Transverse colon (tissue), 4 donors: Measurements from ENCODE around the gene DLG2.

Experiments used
- EP300 ChIP-seq: sonication (generic); formaldehyde crosslinking; IDR thresholded peaks from one replicate; pipeline ENCODE4 v1.6.1; 2017; ENCODE audit warnings: antibody characterized with exemption, low read depth
- POLR2A ChIP-seq: fragments of 450-650 bp; IDR thresholded peaks from one replicate; pipeline ENCODE4 v1.6.1; 2016; ENCODE audit warnings: antibody characterized with exemption, mild to moderate bottlenecking, moderate library complexity
- POLR2AphosphoS5 ChIP-seq, 3 donors: sonication (generic); formaldehyde crosslinking; IDR thresholded peaks; one replicate each; pipeline ENCODE4 v1.6.1; 2016; ENCODE audit warnings: antibody characterized with exemption in 3 of 3
- TF ChIP-seq, protein P1 (sequence below), 5 experiments: fragments of 200-600 bp in 3 of 5; fragments of 450-650 bp in 2 of 5; sonication (generic) in 3 of 5; IDR thresholded peaks; 1 replicate in 2 of 5; 2 replicates in 3 of 5; pipeline ENCODE4 v1.5.1; 2016 to 2017; ENCODE audit warnings: antibody characterized with exemption in 5 of 5, inconsistent platforms in 3 of 5, mild to moderate bottlenecking in 2 of 5, moderate library complexity in 1 of 5

GRCh38 chr11:83941050-83941449, 1686.1 kb downstream of the DLG2 start:
- TF ChIP-seq POLR2AphosphoS5 (IDR thresholded peaks at IDR 0.05) (no peak), EP300 (no peak), POLR2A (no peak)
- TF ChIP-seq, protein P1, sequence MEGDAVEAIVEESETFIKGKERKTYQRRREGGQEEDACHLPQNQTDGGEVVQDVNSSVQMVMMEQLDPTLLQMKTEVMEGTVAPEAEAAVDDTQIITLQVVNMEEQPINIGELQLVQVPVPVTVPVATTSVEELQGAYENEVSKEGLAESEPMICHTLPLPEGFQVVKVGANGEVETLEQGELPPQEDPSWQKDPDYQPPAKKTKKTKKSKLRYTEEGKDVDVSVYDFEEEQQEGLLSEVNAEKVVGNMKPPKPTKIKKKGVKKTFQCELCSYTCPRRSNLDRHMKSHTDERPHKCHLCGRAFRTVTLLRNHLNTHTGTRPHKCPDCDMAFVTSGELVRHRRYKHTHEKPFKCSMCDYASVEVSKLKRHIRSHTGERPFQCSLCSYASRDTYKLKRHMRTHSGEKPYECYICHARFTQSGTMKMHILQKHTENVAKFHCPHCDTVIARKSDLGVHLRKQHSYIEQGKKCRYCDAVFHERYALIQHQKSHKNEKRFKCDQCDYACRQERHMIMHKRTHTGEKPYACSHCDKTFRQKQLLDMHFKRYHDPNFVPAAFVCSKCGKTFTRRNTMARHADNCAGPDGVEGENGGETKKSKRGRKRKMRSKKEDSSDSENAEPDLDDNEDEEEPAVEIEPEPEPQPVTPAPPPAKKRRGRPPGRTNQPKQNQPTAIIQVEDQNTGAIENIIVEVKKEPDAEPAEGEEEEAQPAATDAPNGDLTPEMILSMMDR (IDR thresholded peaks at IDR 0.05) = no peak
